HG03064 (cell line): ENCODE data around the gene SLC52A1.
"Not testable (repeated sequence)": the region's sequence is repeated elsewhere in the genome, so short reads cannot be mapped to it uniquely, and the experiment has no call there.

Source experiments
- ATAC-seq: cut with Tn5 transposase; IDR thresholded peaks from one replicate; pipeline ENCODE4 v1.9.1; 2021; ENCODE audit warnings: low read depth; ENCODE audit not compliant: unreplicated experiment

Gene SLC52A1

DNA sequence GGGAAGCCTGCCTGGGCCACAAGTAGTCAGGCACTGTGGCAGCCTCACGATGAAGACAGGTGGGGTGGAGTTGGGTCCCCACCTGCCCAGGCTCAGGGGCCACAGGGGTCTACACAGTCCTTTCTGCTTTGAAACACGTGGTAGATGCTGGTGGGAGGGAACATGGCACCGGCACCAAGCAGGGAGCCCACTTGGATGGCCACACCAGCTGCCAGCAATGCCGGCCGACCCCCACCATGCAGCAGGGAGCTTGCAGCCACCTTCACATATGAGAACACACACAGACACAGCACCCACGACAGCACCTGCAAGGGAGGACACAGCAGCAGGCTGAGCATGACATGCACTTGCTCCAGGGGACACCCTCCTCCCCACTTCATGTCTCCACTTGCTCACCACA, 2.4 kb downstream of the SLC52A1 start:
- ATAC-seq: no peak

DNA sequence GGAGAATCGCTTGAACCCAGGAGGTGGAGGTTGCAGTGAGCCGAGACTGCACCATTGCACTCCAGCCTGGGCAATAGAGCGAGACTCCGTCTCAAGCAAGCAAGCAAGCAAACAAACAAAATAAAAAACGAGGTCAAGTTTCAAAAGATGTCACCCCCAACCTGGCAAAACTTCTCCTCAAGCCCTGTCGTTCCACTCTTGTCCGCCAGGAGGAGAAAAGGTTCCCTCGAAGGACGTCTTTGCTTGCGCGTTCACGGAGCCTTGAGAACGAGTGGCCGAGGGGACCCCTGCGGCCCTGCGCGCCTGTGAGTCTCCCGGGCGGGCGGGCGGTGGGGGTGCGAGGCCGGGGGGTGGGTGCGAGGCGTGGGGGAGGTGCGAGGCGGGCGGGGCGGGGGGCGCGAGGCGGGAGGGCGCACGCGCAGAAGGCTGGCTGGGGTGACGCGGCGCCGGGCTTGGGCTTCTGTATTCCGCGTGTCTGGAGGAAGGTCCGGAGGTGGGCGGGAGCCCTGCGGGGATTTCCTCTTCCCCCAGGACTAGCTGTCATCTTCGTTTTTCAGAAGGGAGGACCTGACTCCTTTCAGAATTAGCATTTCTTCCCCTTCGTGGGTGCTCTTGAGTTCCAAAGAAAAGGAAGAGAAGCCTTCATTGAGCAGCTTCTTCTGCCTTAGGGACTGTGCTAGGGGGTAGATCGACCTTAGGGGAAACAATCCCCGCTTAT, 3.7 kb downstream of the SLC52A1 start:
- ATAC-seq: no peak

DNA sequence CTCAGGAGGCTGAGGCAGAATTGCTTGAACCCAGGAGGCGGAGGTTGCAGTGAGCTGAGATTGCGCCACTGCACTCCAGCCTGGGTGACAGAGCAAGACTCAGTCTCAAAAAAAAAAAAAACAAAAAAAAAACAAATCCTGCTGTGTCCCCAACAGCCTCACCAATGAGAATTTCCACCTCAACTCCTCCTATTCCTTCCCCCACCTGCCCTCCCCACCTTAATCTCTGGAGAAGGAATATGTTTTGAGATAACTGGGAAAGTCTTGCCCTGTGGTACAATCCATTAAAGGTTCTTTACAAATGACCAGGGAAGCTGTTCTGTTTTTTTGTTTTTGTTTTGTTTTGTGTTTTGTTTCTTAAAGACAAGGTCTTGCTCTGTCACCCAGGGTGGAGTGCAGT, 5.1 kb downstream of the SLC52A1 start:
- ATAC-seq: not testable (repeated sequence)

DNA sequence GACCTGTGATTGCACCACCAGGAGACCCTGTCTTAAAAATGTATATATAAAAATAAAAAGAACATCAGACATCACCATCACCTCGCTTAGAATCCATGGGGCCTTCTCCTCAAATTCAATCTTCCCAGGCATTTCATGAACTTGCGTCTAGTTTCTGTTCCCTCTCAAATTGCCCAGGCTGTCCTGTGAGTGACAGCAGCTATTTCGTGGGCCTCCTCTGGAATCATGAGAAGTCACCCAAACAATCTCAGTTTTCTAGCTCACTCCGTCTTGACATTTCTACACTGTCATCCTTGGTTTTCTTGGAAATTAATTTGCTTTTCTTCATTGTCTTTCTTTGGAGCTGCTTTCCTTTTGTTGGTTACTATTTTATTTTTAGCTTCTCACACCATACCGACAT, 7.3 kb downstream of the SLC52A1 start:
- ATAC-seq: no peak

DNA sequence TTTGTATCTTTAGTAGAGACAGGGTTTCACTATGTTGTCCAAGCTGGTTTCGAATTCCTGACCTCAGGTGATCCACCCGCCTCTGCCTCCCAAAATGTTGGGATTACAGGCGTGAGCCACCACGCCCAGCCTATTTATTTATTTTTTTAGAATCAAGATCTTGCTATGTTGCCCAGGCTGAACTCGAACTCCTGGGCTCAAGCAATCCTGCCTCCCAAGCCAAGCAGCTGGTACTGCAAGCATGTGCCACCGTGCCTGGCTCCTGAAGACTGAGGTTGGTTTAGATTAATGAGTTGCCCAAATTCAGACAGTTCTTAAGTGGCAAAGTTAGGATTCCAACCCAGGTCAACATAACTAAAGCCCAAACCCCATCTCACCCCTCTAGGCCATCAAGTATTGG, 7.9 kb downstream of the SLC52A1 start:
- ATAC-seq: no peak

DNA sequence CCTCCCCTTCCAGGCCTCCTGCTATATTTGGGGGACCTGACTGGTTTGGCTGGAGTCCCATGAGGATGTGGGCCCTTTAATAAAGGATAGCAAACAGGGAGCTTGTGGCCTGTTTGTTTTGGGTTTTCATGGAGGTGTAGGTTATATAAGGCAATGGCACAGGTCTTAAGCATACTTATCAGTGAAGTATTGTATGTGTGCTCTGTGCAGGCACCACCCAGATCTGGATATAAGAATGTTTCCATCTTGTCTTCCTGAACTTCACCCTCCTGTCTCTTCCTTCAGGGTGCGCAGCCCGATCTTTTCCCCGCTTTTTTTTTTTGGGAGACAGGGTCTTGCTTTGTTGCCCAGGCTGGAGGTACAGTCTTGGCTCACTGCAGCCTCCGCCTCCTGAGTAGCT, 10.6 kb downstream of the SLC52A1 start:
- ATAC-seq: no peak

DNA sequence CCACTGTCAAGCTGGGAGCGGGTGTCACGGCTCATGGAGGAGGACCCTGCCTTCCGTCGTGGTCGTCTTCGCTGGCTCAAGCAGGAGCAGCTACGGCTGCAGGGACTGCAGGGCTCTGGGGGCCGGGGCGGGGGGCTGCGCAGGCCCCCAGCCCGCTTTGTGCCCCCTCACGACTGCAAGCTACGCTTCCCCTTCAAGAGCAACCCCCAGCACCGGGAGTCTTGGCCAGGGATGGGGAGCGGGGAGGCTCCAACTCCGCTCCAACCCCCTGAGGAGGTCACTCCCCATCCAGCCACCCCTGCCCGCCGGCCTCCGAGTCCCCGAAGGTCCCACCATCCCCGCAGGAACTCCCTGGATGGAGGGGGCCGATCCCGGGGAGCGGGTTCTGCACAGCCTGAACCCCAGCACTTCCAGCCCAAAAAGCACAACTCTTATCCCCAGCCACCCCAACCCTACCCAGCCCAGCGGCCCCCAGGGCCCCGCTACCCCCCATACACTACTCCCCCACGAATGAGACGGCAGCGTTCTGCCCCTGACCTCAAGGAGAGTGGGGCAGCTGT, 11.6 kb downstream of the SLC52A1 start:
- ATAC-seq: no peak

DNA sequence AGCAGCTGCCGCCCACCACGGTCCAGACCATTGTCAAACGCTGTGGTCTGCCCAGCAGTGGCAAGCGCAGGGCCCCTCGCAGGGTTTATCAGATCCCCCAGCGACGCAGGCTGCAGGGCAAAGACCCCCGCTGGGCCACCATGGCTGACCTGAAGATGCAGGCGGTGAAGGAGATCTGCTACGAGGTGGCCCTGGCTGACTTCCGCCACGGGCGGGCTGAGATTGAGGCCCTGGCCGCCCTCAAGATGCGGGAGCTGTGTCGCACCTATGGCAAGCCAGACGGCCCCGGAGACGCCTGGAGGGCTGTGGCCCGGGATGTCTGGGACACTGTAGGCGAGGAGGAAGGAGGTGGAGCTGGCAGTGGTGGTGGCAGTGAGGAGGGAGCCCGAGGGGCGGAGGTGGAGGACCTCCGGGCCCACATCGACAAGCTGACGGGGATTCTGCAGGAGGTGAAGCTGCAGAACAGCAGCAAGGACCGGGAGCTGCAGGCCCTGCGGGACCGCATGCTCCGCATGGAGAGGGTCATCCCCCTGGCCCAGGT, 13.0 kb downstream of the SLC52A1 start:
- no peak for ATAC-seq

DNA sequence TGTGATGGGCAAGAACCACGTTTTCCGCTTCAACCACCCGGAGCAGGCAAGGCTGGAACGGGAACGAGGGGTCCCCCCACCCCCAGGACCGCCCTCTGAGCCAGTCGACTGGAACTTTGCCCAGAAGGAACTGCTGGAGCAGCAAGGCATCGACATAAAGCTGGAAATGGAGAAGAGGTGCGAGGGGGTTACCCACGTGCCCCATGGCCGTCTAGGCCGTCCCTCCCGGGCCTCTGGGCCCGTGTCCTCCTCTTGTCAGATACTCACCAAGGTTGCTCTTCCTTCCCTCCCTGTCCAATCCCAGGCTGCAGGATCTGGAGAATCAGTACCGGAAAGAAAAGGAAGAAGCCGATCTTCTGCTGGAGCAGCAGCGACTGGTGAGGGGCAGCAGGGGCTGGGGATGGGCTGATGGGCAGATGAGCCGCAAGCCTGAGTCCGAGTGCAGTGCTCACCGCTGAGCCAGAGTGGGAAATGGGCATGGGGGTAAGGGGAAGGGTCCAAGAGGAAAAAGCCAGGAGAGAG, 14.7 kb downstream of the SLC52A1 start:
- no peak for ATAC-seq

DNA sequence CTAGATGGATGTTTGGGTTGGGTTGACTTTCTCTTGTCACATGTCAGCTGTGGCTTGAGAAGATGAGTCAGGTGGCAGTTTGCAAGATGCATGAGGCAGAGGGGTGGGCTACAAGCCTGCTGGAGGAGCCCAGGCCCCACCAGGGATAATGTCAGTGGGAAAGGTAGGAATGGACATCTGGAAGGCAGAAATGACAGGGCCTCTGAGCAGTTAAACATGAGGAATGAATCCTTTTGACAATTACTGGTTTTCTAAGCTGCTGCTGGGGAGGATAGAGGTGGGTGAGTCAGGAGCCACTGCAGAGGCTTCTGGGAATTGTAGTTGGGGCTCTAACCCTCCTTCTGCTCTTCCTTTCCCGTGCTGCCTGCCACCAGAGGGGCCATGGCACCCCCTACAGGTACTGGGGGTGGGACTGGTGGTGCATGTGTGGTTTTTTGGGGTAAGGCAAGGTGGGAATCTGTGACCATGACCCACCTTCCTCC, 15.7 kb downstream of the SLC52A1 start:
- ATAC-seq: no peak

DNA sequence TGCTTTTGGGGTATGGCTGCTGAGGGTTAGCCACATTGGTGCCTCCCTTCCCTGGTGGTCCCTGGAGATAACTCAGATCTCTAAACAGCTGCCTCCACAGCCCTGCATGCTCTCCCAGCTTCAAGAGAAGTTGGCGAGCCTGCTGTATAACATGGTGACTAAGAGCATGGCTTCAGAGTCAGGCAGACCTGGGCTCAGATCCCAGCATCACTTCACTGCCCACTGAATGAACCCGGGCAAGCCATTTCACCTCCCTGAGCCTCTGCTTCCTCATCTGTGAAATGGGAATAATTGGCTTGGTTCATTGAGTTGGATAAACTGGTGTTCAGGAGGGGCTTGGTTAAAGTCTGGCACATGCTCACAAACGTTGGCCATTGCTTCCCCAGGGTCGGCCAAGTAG, 20.9 kb downstream of the SLC52A1 start:
- ATAC-seq: no peak

DNA sequence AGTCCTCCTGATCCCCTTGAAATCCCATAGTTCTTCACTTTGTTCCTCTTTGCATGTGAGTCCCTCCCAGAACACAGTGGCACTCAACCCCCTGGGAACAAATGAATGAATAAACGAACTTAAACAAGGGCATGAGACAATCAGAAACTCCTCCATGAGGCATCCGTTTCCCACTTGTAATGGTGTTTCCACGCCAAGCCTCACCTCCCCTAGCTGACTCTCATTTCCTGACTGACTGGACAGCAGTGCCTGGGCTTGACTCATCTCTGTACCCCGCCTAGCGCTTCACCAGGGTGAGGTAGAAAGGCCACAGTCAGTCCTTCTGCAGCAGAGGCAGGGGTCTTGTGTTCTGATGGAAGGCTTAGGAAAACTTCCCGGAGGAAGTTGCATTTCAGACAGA, 23.3 kb downstream of the SLC52A1 start:
- ATAC-seq: no peak

DNA sequence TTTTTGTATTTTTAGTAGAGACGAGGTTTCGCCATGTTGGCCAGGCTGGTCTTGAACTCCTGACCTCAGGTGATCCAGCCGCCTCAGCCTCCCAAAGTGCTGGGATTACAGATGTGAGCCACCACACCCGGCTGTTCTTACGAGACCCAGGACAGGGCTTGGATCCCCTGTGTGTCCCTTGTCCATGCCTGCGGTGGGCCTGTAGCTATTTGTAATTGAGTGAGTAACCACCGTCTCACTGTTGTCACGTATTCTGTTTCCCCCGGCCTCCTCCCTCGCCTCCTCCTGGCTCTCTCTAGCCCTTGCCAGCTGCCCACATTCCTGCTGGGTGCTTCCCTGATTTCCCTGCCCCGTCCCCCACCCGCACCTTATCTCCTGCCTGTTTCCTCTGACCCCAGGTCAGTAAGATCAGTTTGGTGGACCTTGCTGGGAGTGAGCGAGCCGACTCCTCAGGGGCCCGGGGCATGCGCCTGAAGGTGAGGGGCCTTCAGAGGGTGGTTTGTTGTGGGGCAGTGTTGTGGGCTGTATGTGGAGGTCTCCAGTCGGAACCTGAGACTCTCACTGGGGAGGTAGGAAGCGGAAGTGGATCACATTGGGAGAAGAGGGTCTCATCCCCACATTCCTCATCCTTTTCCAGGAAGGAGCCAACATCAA, 31.9 kb downstream of the SLC52A1 start:
- ATAC-seq: no peak

DNA sequence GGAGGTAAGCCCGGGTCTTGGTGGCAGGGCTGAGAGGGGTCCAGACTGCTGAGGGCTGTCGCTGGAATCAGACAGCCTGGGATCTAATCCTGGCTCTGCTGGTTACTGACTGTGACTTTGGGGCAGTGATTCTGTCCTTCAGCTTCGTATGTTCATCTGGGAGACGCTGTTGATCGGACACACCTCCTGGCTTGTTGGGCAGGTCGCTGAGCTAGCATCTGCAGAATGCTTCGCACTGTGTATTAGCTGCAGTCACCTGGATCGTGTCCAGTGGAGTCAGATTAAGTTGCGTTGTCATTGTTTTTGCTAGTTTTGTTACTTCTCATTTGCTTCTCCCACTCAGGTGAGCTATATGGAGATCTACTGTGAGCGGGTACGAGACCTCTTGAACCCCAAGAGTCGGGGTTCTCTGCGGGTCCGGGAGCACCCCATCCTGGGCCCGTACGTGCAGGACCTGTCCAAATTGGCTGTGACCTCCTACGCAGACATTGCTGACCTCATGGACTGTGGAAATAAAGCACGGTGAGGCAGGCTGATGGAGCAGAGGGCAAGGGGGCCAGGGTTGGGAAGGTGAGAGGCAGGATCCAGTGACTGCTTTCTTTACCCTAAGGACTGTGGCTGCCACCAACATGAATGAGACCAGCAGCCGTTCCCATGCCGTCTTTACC, 33.0 kb downstream of the SLC52A1 start:
- no peak for ATAC-seq

DNA sequence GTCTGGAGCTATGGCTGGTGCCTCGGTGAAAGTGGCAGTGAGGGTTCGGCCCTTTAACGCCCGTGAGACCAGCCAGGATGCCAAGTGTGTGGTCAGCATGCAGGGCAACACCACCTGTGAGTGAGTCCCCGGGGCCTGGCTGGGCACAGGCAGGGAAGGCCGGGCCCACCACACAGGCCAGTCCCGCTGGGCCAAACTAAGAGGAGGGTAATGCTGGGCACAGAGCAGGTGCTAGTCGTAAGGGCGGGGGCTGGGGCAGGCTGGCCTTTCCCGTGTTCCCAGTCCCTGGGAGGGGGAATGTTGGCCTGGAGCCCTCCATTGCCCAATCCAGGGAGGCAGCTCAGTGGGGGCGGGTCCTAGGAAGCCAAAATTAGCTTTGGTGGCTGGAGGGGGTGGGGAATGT, 35.0 kb downstream of the SLC52A1 start:
- no peak for ATAC-seq

DNA sequence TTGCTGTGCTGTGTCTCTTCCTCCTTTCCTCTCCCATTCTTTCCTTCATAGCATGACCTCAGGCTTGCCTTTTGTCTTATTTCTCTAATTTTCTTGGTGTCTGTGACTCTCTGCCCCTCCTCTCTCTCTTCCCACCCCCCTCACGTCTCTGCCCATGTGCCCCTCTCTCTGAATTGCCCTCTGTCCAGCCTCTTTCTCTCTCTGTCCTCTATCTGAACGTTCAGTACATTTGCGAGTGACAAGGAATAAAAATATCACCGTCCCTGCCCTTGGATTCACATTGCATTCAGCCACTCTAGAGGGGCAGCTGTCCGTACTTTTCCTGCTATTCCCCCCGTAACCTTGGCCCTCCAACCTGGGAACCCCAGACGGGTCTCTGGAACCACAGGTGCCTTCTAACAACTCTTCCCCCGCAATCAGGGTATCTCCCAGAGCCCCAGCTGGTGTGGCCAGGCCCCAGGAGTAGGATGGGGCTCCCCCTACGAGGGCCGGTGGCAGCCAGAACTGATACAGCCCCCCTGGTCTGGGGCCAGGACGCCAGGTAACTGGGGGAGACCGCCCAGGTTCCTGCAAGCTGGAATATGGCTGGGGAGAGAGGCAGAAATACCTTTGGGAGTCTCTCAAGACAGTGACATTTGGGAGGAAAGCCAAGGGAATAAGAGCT, 35.7 kb downstream of the SLC52A1 start:
- no peak for ATAC-seq

DNA sequence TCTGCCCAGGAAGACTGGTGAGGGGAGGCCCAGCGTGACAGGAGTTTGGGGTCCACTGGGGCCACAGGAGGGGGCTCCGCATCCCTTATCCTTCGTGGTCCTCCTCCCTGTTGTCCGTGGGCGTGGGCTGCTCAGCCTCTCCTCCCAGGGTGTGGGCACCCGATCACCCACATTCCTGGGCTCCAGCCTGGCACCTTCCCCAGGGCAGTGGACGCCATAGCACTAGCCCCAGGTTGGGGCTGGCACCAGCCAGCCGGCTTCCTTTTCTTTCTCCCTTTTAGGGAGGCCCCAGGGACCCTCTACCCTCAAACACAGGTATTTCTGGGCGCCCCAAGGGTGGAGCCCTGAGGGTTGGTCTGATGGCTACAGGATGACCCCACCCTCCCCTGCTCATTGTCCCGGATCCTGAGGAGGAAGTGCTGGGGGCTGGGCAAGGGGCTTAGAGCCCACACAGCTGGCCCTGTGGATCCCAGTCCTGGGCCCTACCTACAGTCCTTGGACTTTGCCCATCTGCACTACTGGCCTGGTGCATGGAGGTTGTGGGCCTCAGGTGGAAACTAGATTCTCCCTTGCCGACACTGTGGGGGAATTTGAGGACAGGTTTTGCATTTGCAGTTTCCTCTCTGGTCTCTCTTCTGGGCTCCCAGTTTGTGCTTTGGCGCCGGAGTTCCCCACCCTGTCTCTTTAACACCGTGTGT, 36.3 kb downstream of the SLC52A1 start:
- no peak for ATAC-seq

DNA sequence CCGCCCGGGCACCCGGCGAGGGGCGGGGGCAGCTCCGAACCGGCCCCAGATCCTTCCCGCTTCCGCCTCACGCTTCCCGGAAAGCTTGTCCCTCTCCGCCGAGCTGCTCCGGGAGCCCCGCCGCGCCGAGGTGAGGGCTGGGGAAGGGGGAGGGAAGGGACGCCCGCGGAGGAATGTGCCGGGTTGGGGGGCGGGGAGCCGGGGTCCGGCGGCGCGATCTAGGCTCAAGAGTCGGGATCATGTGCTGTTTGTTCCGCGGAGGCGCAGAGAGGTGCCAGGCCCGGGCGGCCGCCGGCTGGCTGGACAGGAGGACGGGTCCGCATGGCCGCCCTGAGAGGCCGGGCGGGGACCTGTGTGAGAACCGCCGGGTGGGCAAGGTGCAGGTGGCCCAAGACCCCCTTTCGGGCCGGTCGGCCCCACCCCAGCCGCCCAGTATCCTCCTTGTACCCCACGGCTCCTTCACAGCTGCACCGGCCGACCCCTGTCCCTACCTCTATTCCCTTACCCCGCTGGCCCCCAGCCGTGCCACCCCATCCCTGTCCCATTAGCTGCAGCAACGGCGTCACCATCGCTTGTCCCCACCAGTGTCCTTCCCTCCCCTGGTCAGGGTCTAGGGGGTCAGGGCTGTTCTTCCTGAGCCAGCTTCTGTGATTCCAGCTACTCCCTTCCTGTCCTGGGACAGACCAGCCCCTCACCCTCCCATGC, 37.0 kb downstream of the SLC52A1 start:
- no peak for ATAC-seq

DNA sequence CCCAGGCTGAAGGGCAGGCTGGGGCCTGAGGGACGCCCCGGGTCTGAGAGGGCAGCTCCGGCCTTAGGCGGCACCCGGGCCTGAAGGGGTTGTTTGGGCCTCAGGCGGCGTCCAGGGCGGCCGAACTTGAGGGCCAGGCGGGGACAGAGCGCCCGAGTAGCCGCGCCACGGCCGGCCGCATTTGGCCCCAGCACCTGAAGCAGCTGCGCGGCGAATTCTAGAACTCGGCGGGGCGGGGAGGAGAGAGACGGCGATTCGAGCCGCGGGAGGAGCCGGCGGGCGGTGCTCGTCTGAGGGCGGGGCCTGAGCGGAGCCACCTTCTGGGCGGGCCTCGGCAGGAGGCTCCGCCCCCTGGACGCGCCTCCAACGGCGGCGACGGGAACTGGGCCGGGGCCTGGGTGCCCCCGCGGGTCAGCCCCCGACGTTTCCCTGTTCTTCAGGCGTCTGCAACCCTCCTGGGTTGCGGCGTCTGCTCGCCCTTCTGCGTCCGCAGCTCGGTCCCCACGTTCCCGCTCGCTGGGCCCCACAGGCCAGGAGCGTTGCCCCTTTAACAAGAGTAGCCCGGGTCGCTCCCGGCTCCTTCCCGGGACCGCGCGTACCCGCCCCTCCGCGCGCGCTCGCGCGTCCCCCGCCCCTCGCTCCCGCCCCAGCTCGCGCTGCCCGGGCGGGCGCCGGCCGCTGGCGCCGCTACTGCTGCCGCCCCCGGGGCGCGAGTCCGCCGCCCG, 37.8 kb downstream of the SLC52A1 start, which contains the start of the genes INCA1 and KIF1C:
Gene INCA1 (minus strand): TSS at position 221 of the 725 bp plus-strand sequence. CDS start 3,085 bp downstream, outside the sequence.
Gene KIF1C (plus strand): TSS at position 649 of the 725 bp plus-strand sequence. CDS start 2,297 bp downstream, outside the sequence.
- ATAC-seq: peak; percentile 70
